H1 (cell line): Measurements from ENCODE around the gene PLCB1. TPM values are rescaled to one million over a fixed set of nuclear protein-coding genes. Genes with fewer than 3 reads are reported as not detected.

ENCODE experiments used
- CTCF ChIA-PET: fragments of 300-600 bp; sonication (Branson Sonifier 250); formaldehyde crosslinking; loops from one replicate; lab custom pipeline; 2021; ENCODE audit not compliant: partially characterized antibody; lab: Charles Lee
- POLR2A ChIA-PET: fragments of 300-600 bp; sonication (Branson Sonifier 250); formaldehyde crosslinking; loops from one replicate; lab custom pipeline; 2021; ENCODE audit warnings: inconsistent platforms; ENCODE audit not compliant: partially characterized antibody; lab: Charles Lee
- DNase-seq, 2 experiments: peaks; one replicate each; pipeline versions ENCODE4 v3.0.0 to v3.0.0-alpha.2; 2010 to 2022; ENCODE audit warnings: low spot score in 2 of 2, low read depth in 1 of 2, mixed read lengths in 1 of 2
- FAIRE-seq: peaks from 2 replicates; lab custom pipeline; 2011; peaks lifted over from hg19 to GRCh38; lab: Jason Lieb, UNC
- H2AFZ ChIP-seq: 2 replicates; pipeline ENCODE4 v1.8.1; 2012; ENCODE audit warnings: low read length, inconsistent platforms
- H2AK5ac ChIP-seq: 2 replicates; pipeline ENCODE4 v1.6.1; 2013; ENCODE audit warnings: low read depth, low read length
- H2BK120ac ChIP-seq: replicated peaks from 2 replicates; pipeline ENCODE3; 2013; ENCODE audit warnings: low read depth, low read length, inconsistent platforms
- H2BK12ac ChIP-seq: 2 replicates; pipeline ENCODE4 v1.6.1; 2013; ENCODE audit warnings: low read depth, low read length
- H2BK15ac ChIP-seq: 2 replicates; pipeline ENCODE4 v1.6.1; 2013; ENCODE audit warnings: low read length
- H2BK20ac ChIP-seq: 2 replicates; pipeline ENCODE4 v1.6.1; 2013; ENCODE audit warnings: low read length
- H2BK5ac ChIP-seq: 2 replicates; pipeline ENCODE4 v1.6.1; 2013; ENCODE audit warnings: low read depth, low read length
- H3K14ac ChIP-seq: 2 replicates; pipeline ENCODE4 v1.6.1; 2013; ENCODE audit warnings: inconsistent platforms; ENCODE audit not compliant: insufficient read length
- H3K18ac ChIP-seq: 2 replicates; pipeline ENCODE4 v1.6.1; 2013; ENCODE audit warnings: low read length; ENCODE audit errors: extremely low read depth
- H3K23ac ChIP-seq: 2 replicates; pipeline ENCODE4 v1.6.1; 2013; ENCODE audit warnings: inconsistent platforms; ENCODE audit not compliant: insufficient read length
- H3K23me2 ChIP-seq: 2 replicates; pipeline ENCODE4 v1.6.1; 2013; ENCODE audit warnings: low read depth, low read length
- H3K27ac ChIP-seq: 2 replicates; pipeline ENCODE4 v1.6.1; 2011; ENCODE audit warnings: low read depth, low read length, inconsistent platforms
- H3K27me3 ChIP-seq, 4 experiments: replicated peaks in 1 of 4; 1 replicate in 1 of 4; 2 replicates in 3 of 4; pipeline versions ENCODE4 v1.6.1 to v1.8.1; 2011 to 2013; ENCODE audit warnings: low read length in 3 of 4, mild to moderate bottlenecking in 3 of 4, inconsistent platforms in 2 of 4, mixed read lengths in 2 of 4, moderate library complexity in 1 of 4; ENCODE audit not compliant: control insufficient read depth in 3 of 4, insufficient read depth in 3 of 4; ENCODE audit errors: extremely low read depth in 1 of 4
- H3K36me3 ChIP-seq, 4 experiments: 2 replicates each; pipeline versions ENCODE4 v1.6.1 to v1.8.1; 2011 to 2013; ENCODE audit warnings: mild to moderate bottlenecking in 4 of 4, low read length in 3 of 4, moderate library complexity in 2 of 4, control low read depth in 1 of 4, inconsistent platforms in 1 of 4; ENCODE audit not compliant: insufficient read depth in 4 of 4, control insufficient read depth in 2 of 4
- H3K4ac ChIP-seq: replicated peaks from 2 replicates; pipeline ENCODE3; 2013; ENCODE audit warnings: low read length, low read depth, mixed read lengths, inconsistent platforms; ENCODE audit not compliant: insufficient read length
- H3K4me1 ChIP-seq, 4 experiments: replicated peaks in 1 of 4; 1 replicate in 1 of 4; 2 replicates in 3 of 4; pipeline versions ENCODE4 v1.6.1 to v1.8.1; 2011 to 2013; ENCODE audit warnings: low read length in 3 of 4, inconsistent platforms in 2 of 4, mixed read lengths in 1 of 4; ENCODE audit not compliant: insufficient read depth in 4 of 4, control insufficient read depth in 3 of 4
- H3K4me2 ChIP-seq, 2 experiments: 2 replicates each; pipeline versions ENCODE4 v1.6.1 to v1.8.1; 2011 to 2013; ENCODE audit warnings: low read depth in 2 of 2, low read length in 2 of 2, control low read depth in 1 of 2, inconsistent platforms in 1 of 2, mild to moderate bottlenecking in 1 of 2; ENCODE audit not compliant: insufficient read depth in 1 of 2
- H3K4me3 ChIP-seq, 4 experiments: fragments of 200-600, 300-600 bp in 1 of 4; sonication (generic), shearing (Covaris generic), sonication (Bioruptor Twin) in 1 of 4; 2 replicates each; pipeline versions ENCODE4 v1.5.1 to v1.8.1; 2011 to 2016; ENCODE audit warnings: low read length in 4 of 4, low read depth in 3 of 4, control low read depth in 2 of 4, inconsistent platforms in 2 of 4, mild to moderate bottlenecking in 2 of 4, mixed read lengths in 1 of 4, moderate library complexity in 1 of 4; ENCODE audit not compliant: insufficient read depth in 2 of 4; ENCODE audit errors: extremely low read depth in 1 of 4
- H3K56ac ChIP-seq: replicated peaks from 2 replicates; pipeline ENCODE3; 2013; ENCODE audit warnings: low read depth, mild to moderate bottlenecking, mixed read lengths, low read length, inconsistent platforms; ENCODE audit not compliant: insufficient read length
- H3K79me1 ChIP-seq: 2 replicates; pipeline ENCODE4 v1.6.1; 2013; ENCODE audit warnings: low read depth, low read length, control low read depth
- H3K79me2 ChIP-seq, 2 experiments: 2 replicates each; pipeline versions ENCODE4 v1.6.1 to v1.8.1; 2012 to 2013; ENCODE audit warnings: low read length in 2 of 2, mild to moderate bottlenecking in 2 of 2, inconsistent platforms in 1 of 2; ENCODE audit not compliant: insufficient read depth in 2 of 2, control insufficient read depth in 1 of 2
- H3K9ac ChIP-seq, 4 experiments: replicated peaks in 1 of 4; 1 replicate in 1 of 4; 2 replicates in 3 of 4; pipeline versions ENCODE4 v1.6.1 to v1.8.1; 2011 to 2013; ENCODE audit warnings: low read depth in 3 of 4, low read length in 3 of 4, control low read depth in 2 of 4, mild to moderate bottlenecking in 2 of 4, moderate library complexity in 2 of 4, inconsistent platforms in 1 of 4; ENCODE audit errors: extremely low read depth in 1 of 4
- H3K9me3 ChIP-seq, 2 experiments: 2 replicates each; pipeline versions ENCODE4 v1.6.1 to v1.8.1; 2012 to 2013; ENCODE audit warnings: mild to moderate bottlenecking in 2 of 2, moderate library complexity in 2 of 2, control low read depth in 1 of 2, inconsistent platforms in 1 of 2, low read depth in 1 of 2, low read length in 1 of 2, mixed read lengths in 1 of 2; ENCODE audit not compliant: insufficient read depth in 2 of 2
- H4K20me1 ChIP-seq, 2 experiments: replicated peaks in 1 of 2; 2 replicates each; pipeline versions ENCODE3 to v1.8.1; 2011 to 2013; ENCODE audit warnings: inconsistent platforms in 2 of 2, low read length in 2 of 2, mild to moderate bottlenecking in 1 of 2; ENCODE audit not compliant: insufficient read depth in 2 of 2, control insufficient read depth in 1 of 2
- H4K5ac ChIP-seq: 2 replicates; pipeline ENCODE4 v1.6.1; 2013; ENCODE audit warnings: low read length, low read depth, mixed read lengths, inconsistent platforms; ENCODE audit not compliant: insufficient read length
- H4K8ac ChIP-seq: 2 replicates; pipeline ENCODE4 v1.8.0; 2013; ENCODE audit warnings: mild to moderate bottlenecking, moderate library complexity, low read length, inconsistent platforms; ENCODE audit not compliant: insufficient read depth; ENCODE audit errors: extremely low read depth
- H4K91ac ChIP-seq: replicated peaks from 2 replicates; pipeline ENCODE3; 2013; ENCODE audit warnings: low read length, mixed read lengths, inconsistent platforms; ENCODE audit not compliant: insufficient read length
- KDM1A ChIP-seq: fragments of 200-600, 300-600 bp; sonication (generic); IDR thresholded peaks from 2 replicates; pipeline ENCODE4 v1.7.1; 2016; ENCODE audit warnings: mild to moderate bottlenecking, low read length, borderline replicate concordance
- PHF8 ChIP-seq: fragments of 200-600 bp; sonication (generic); conservative IDR thresholded peaks from 2 replicates; pipeline ENCODE4 v1.7.1; 2012; ENCODE audit warnings: low read depth, mild to moderate bottlenecking, inconsistent platforms, low read length, moderate library complexity
- WGBS, 2 experiments: shearing (Covaris generic) in 1 of 2; methylation state at CpG; one replicate each; pipeline versions ENCODE4 v1.1.6 to v1.1.7; 2013 to 2015; ENCODE audit warnings: low lambda C conversion rate in 2 of 2, mixed read lengths in 2 of 2, inconsistent platforms in 1 of 2, low coverage in 1 of 2, missing lambda C conversion rate in 1 of 2; ENCODE audit not compliant: insufficient replicate concordance in 2 of 2, insufficient coverage in 1 of 2, insufficient read length in 1 of 2; ENCODE audit errors: extremely low coverage in 1 of 2, missing lambda C conversion rate in 1 of 2; 5-methylcytosine and 5-hydroxymethylcytosine counted together
- polyA plus RNA-seq, 7 experiments: library from polyadenylated mRNA; depleted of rRNA in 3 of 7; stranded (reverse) in 5 of 7; unstranded in 2 of 7; fragments of >200 nt in 5 of 7; fragments of 200-250 nt in 2 of 7; gene quantifications; 1 replicate in 5 of 7; 2 replicates in 1 of 7; 4 replicates in 1 of 7; pipeline versions ENCODE4 v1.2.1 to v1.2.3, GENCODE V29; 2011 to 2013; ENCODE audit warnings: missing spikeins in 2 of 7, mixed read lengths in 2 of 7
- total RNA-seq: library from RNA; stranded (reverse); fragmentation: NEBNext Ultra II Directional; extraction: Animal tissue kit (Norgen Biotek cat#: 25700); gene quantifications from 2 replicates; pipeline ENCODE4 v1.2.1, GENCODE V29; 2021

The PLCB1 gene
- total and polyA plus RNA-seq, 2 of the 8 experiments (the other 6 are each of a cell fraction or from before 2014, with no cell fraction given): 2.6 to 9.1 TPM

DNA sequence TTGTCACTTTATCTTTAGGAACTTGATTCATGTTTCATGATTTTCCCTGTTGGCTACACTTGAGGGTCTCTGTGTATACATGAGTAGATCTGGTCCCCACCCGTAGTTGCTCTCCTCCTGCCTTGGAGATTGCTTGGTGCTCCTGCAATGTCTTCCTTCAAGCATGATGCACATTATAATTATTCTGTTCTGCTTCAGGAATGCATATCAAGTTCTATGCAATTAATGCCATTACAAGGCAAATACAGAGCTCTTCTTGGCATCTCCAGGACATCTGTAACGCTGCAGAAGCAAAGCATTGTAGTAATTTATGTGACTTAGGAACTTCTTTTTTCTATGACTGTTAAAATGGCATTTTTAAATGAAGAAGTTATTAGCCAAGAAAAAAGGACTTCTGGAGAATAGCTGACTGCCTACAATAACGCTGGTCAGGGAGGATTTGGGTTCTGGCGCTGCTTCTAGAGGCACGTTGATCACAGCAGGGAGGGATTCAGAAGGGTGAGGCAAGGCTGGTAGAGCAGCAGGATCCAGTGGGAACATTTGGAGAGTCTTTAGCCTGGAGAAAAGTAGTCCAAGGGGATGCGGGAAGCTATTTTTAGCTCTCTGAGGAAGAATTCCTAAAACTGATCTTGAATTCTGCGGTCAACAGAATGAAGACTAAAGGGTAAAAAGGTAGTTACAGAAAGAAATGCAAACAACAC is 203.6 kb downstream of the PLCB1 start:
- DNase-seq (no peak), FAIRE-seq (peak; percentile 13)
- Histone ChIP-seq H4K20me1 (no peaks in the 10 kb centered on the region), H2AFZ (no peak overlapping the region), H4K8ac (no peak overlapping the region), H3K23ac (no peak overlapping the region), H3K23me2 (no peaks in the 10 kb centered on the region), H3K56ac (no peak overlapping the region), H3K79me1 (no peaks in the 10 kb centered on the region), H3K4me3 (no peak overlapping the region), H3K79me2 (no peaks in the 10 kb centered on the region), H3K4me1 (no peaks in the 10 kb centered on the region), H2BK20ac (no peak overlapping the region), H2BK12ac (no peak overlapping the region), H3K14ac (no peak overlapping the region), H3K9ac (no peak overlapping the region), H3K4me2 (no peak overlapping the region), H3K27ac (no peak overlapping the region), H2BK120ac (no peak overlapping the region), H3K9me3 (no peaks in the 10 kb centered on the region), H2BK5ac (no peak overlapping the region), H4K91ac (no peak overlapping the region), H3K27me3 (no peaks in the 10 kb centered on the region), H3K4ac (no peak overlapping the region), H3K18ac (no peak overlapping the region), H3K36me3 (no peaks in the 10 kb centered on the region), H2BK15ac (no peak overlapping the region), H2AK5ac (no peak overlapping the region), H4K5ac (no peak overlapping the region)
- TF ChIP-seq KDM1A (no peak), PHF8 (no peak)
- POLR2A ChIA-PET: interaction anchor here (0.5 kb wide), 1 partner anchor 15 kb away, joined by 3 read pairs; no protein-coding TSS in a partner anchor
- 82% methylated on average over 7 of the region's 7 CpGs; no CpG with 5 or more reads in 1 of the 2 experiments for WGBS, 2 experiments
- CTCF ChIA-PET: interaction anchor here (0.8 kb wide), 1 partner anchor 29 kb away, joined by 4 read pairs; no protein-coding TSS in a partner anchor
